MCF 10A (cell line): Measurements from ENCODE around the gene TCF12. TPM values are rescaled to one million over a fixed set of nuclear protein-coding genes. Genes with fewer than 3 reads are reported as not detected.
A peak's percentile ranks its signal among the peaks of the same experiment; 100 is the strongest.

Experiments
- BruUV-seq: library from RNA; stranded (reverse); fragments of 400-500 nt; replicated peaks from 2 replicates; lab custom pipeline; 2021; lab: Mats Ljungman, UMichigan
- CTCF ChIA-PET: fragments of 300-600 bp; sonication (Branson Sonifier 250); formaldehyde crosslinking; extraction: SDS; loops from one replicate; lab custom pipeline; 2021; ENCODE audit warnings: antibody characterized with exemption, inconsistent platforms; lab: Yijun Ruan, JAX
- POLR2A ChIA-PET: fragments of 300-600, 350-650 bp; sonication (Branson Sonifier 250); formaldehyde crosslinking; extraction: SDS; loops from one replicate; lab custom pipeline; 2020; ENCODE audit warnings: antibody characterized with exemption, inconsistent platforms; lab: Yijun Ruan, JAX
- DNase-seq: peaks from one replicate; pipeline ENCODE4 v3.0.0-alpha.2; 2018; ENCODE audit not compliant: unreplicated experiment
- H3K27ac Mint-ChIP-seq: one replicate; pipeline ENCODE4 v1.8.0; 2022; ENCODE audit warnings: mild to moderate bottlenecking, low read depth, mixed read lengths; ENCODE audit not compliant: unreplicated experiment
- H3K27me3 Mint-ChIP-seq: one replicate; pipeline ENCODE4 v1.8.0; 2022; ENCODE audit warnings: mixed read lengths; ENCODE audit not compliant: insufficient read depth, unreplicated experiment
- H3K36me3 Mint-ChIP-seq: one replicate; pipeline ENCODE4 v1.8.0; 2022; ENCODE audit warnings: mild to moderate bottlenecking, moderate library complexity, mixed read lengths; ENCODE audit not compliant: insufficient read depth, unreplicated experiment
- H3K4me1 Mint-ChIP-seq: one replicate; pipeline ENCODE4 v1.8.0; 2022; ENCODE audit warnings: mixed read lengths; ENCODE audit not compliant: insufficient read depth, unreplicated experiment
- H3K4me3 Mint-ChIP-seq: one replicate; pipeline ENCODE4 v1.8.0; 2022; ENCODE audit warnings: mild to moderate bottlenecking, moderate library complexity, mixed read lengths; ENCODE audit not compliant: unreplicated experiment
- H3K9me3 Mint-ChIP-seq: one replicate; pipeline ENCODE4 v1.8.0; 2022; ENCODE audit warnings: mixed read lengths; ENCODE audit not compliant: unreplicated experiment
- CTCF ChIP-seq: fragments of 200-600 bp; IDR thresholded peaks from one replicate; pipeline ENCODE4 v1.8.0; 2022; ENCODE audit warnings: antibody characterized with exemption, mild to moderate bottlenecking; ENCODE audit not compliant: unreplicated experiment
- intact Hi-C: fragments of 100-400 bp; cut with micrococcal nuclease; formaldehyde crosslinking; loops from 2 replicates; pipeline ENCODE4 v1.14.1; 2022
- total RNA-seq: library from RNA; stranded (reverse); gene quantifications from 2 replicates; pipeline ENCODE4 v1.2.3, GENCODE V29; 2022

The TCF12 gene
- total RNA-seq, 1 experiment from 2014 or later, result 140 TPM

- H3K36me3 Mint-ChIP-seq, result no peaks in the 10 kb centered on the region
- no peak for TF ChIP-seq CTCF
- H3K4me1 Mint-ChIP-seq, result peaks cover 25% of the 10 kb centered on the region
- intact Hi-C loops, result no loop called here
- POLR2A ChIA-PET, result no interaction called here
- no peaks in the 10 kb centered on the region for H3K9me3 Mint-ChIP-seq
- DNase-seq, result no peak
- CTCF ChIA-PET, result no interaction called here
- BruUV-seq, result no TSS peak
- no peak overlapping the region for H3K4me3 Mint-ChIP-seq
- no peaks in the 10 kb centered on the region for H3K27me3 Mint-ChIP-seq
- H3K27ac Mint-ChIP-seq, result no peak overlapping the region
Observed at GRCh38 chr15:56980473-56980872, 62.0 kb downstream of the TCF12 start.

- intact Hi-C loops, result no loop called here
- TF ChIP-seq CTCF, result no peak
- DNase-seq, result no peak
- Mint-ChIP-seq H3K27me3 (no peaks in the 10 kb centered on the region), H3K36me3 (no peaks in the 10 kb centered on the region), H3K4me3 (no peak overlapping the region), H3K9me3 (no peaks in the 10 kb centered on the region), H3K4me1 (peaks cover 28% of the 10 kb centered on the region), H3K27ac (no peak overlapping the region)
- ChIA-PET CTCF (no interaction called here), POLR2A (interaction anchor here (0.6 to 1.1 kb wide), 3 partner anchors 12 to 180 kb away, joined by 3 to 4 read pairs (median 3); no protein-coding TSS in a partner anchor)
- BruUV-seq, result no TSS peak
Observed at GRCh38 chr15:56981160-56981559, 62.7 kb downstream of the TCF12 start.

- H3K4me3 Mint-ChIP-seq, result no peak overlapping the region
- H3K9me3 Mint-ChIP-seq, result no peaks in the 10 kb centered on the region
- no peak overlapping the region for H3K27ac Mint-ChIP-seq
- H3K4me1 Mint-ChIP-seq, result peaks cover 23% of the 10 kb centered on the region
- no peaks in the 10 kb centered on the region for H3K27me3 Mint-ChIP-seq
- CTCF ChIA-PET, result no interaction called here
- DNase-seq, result no peak
- TF ChIP-seq CTCF, result no peak
- no TSS peak for BruUV-seq
- intact Hi-C loops, result no loop called here
- POLR2A ChIA-PET, result no interaction called here
- H3K36me3 Mint-ChIP-seq, result no peaks in the 10 kb centered on the region
Observed at GRCh38 chr15:56982987-56983386, 64.5 kb downstream of the TCF12 start.

- Mint-ChIP-seq H3K27me3 (no peaks in the 10 kb centered on the region), H3K4me3 (no peak overlapping the region), H3K27ac (peak overlapping the region; percentile 42), H3K4me1 (peaks cover 23% of the 10 kb centered on the region), H3K36me3 (no peaks in the 10 kb centered on the region), H3K9me3 (no peaks in the 10 kb centered on the region)
- no peak for TF ChIP-seq CTCF
- ChIA-PET CTCF (no interaction called here), POLR2A (interaction anchor here (0.6 to 1.4 kb wide), 4 partner anchors 11 to 322 kb away, joined by 3 to 4 read pairs (median 3); no protein-coding TSS in a partner anchor)
- DNase-seq, result peak; percentile 34
- BruUV-seq, result no TSS peak
- intact Hi-C loops, result no loop called here
Observed at GRCh38 chr15:56984681-56985481, 66.4 kb downstream of the TCF12 start.
